ENCODE measurements around the gene TGM4.

GRCh38 chr3:44886561-44886960, 12.2 kb downstream of the TGM4 start:
- no peak for TF ChIP-seq CTCF (conservative IDR thresholded peaks at IDR 0.05 in 1 of 2, IDR thresholded peaks at IDR 0.05 in 1 of 2; ENCODE audit: extremely low read depth in 1 of 2, insufficient read depth in 1 of 2, low read depth in 1 of 2, low read length in 2 of 2)
- no peak for TF ChIP-seq EZH2 (IDR thresholded peaks at IDR 0.05; ENCODE audit: borderline replicate concordance, low read length)
